GM12878 (cell line): Measurements from ENCODE around the gene NRXN3. TPM values are rescaled to one million over a fixed set of nuclear protein-coding genes. Genes with fewer than 3 reads are reported as not detected.

Experiments
- ATAC-seq: fragments of 200-7000 bp; cut with Tn5 transposase; 3 replicates; pipeline ENCODE4 v1.9.1; 2020; ENCODE audit warnings: mild to moderate bottlenecking, moderate library complexity
- BruUV-seq: library from RNA; stranded (reverse); fragments of 400-500 nt; replicated peaks from 2 replicates; lab custom pipeline; 2021; lab: Mats Ljungman, UMichigan
- CTCF ChIA-PET: fragments of 300-600 bp; sonication (Branson Sonifier 250); formaldehyde crosslinking; extraction: SDS; loops from one replicate; lab custom pipeline; 2021; ENCODE audit warnings: inconsistent platforms; lab: Yijun Ruan, JAX
- POLR2A ChIA-PET: fragments of 350-600 bp; formaldehyde crosslinking; extraction: SDS; loops from one replicate; lab custom pipeline; 2021; ENCODE audit warnings: inconsistent platforms; lab: Charles Lee
- RAD21 ChIA-PET: fragments of 300-600 bp; sonication (Branson Sonifier 250); formaldehyde crosslinking; loops from one replicate; lab custom pipeline; 2023; ENCODE audit warnings: antibody characterized with exemption; ENCODE audit not compliant: unreplicated experiment; lab: Charles Lee
- SMC1A ChIA-PET: fragments of 300-600 bp; sonication (Branson Sonifier 250); formaldehyde crosslinking; loops from one replicate; lab custom pipeline; 2023; ENCODE audit not compliant: unreplicated experiment, uncharacterized antibody; lab: Charles Lee
- DNase-seq: peaks from one replicate; pipeline ENCODE4 v3.0.0-alpha.2; 2011; ENCODE audit warnings: low read depth, low spot score
- FAIRE-seq: peaks from 3 replicates; lab custom pipeline; 2011; peaks lifted over from hg19 to GRCh38; lab: Jason Lieb, UNC
- H2AFZ ChIP-seq: 2 replicates; pipeline ENCODE4 v1.6.0; 2011; ENCODE audit warnings: low read depth, low read length, control low read depth; ENCODE audit not compliant: control insufficient read depth
- H3K27ac ChIP-seq: 2 replicates; pipeline ENCODE4 v1.5.1; 2011; ENCODE audit warnings: control low read depth; ENCODE audit not compliant: control insufficient read depth, insufficient read depth
- H3K27me3 ChIP-seq, 2 experiments: replicated peaks in 1 of 2; 2 replicates each; pipeline versions ENCODE4 v1.6.0 to v1.6.1; 2011; ENCODE audit warnings: low read length in 1 of 2; ENCODE audit not compliant: control insufficient read depth in 2 of 2, insufficient read depth in 2 of 2
- H3K36me3 ChIP-seq, 2 experiments: 2 replicates each; pipeline ENCODE4 v1.5.1; 2011; ENCODE audit warnings: low read length in 1 of 2; ENCODE audit not compliant: control insufficient read depth in 2 of 2, insufficient read depth in 2 of 2
- H3K4me1 ChIP-seq: 2 replicates; pipeline ENCODE4 v1.6.1; 2011; ENCODE audit warnings: mild to moderate bottlenecking, low read length, moderate library complexity, mixed read lengths; ENCODE audit not compliant: control insufficient read depth, insufficient read depth
- H3K4me2 ChIP-seq: 2 replicates; pipeline ENCODE4 v1.6.0; 2011; ENCODE audit warnings: control low read depth; ENCODE audit not compliant: control insufficient read depth, insufficient read depth
- H3K4me3 ChIP-seq: fragments of 200-600 bp; sonication (generic); 2 replicates; pipeline ENCODE4 v1.5.1; 2016
- H3K79me2 ChIP-seq: 2 replicates; pipeline ENCODE4 v1.6.0; 2011; ENCODE audit warnings: low read length; ENCODE audit not compliant: control insufficient read depth, insufficient read depth
- H3K9ac ChIP-seq: 2 replicates; pipeline ENCODE4 v1.8.0; 2011; ENCODE audit warnings: low read length, control low read depth, mixed read lengths; ENCODE audit not compliant: control insufficient read depth, insufficient read depth
- H3K9me3 ChIP-seq: replicated peaks from 3 replicates; pipeline ENCODE4 v1.5.1; 2011; ENCODE audit warnings: mild to moderate bottlenecking, low read length; ENCODE audit not compliant: control insufficient read depth, insufficient read depth
- H4K20me1 ChIP-seq: 2 replicates; pipeline ENCODE4 v1.6.0; 2011; ENCODE audit not compliant: control insufficient read depth, insufficient read depth
- EGR1 ChIP-seq, 2 experiments: IDR thresholded peaks; 1 replicate in 1 of 2; 2 replicates in 1 of 2; pipeline ENCODE4 v1.6.1; 2011 to 2012; ENCODE audit warnings: low read depth in 2 of 2, low read length in 2 of 2, borderline replicate concordance in 1 of 2, mild to moderate bottlenecking in 1 of 2, moderate library complexity in 1 of 2
- NR2F1 ChIP-seq: fragments of 450-650 bp; conservative IDR thresholded peaks from 2 replicates; pipeline ENCODE4 v1.6.1; 2017; ENCODE audit warnings: mild to moderate bottlenecking
- RUNX3 ChIP-seq: IDR thresholded peaks from 2 replicates; pipeline ENCODE4 v1.6.1; 2012; ENCODE audit warnings: low read length, inconsistent platforms
- TBL1XR1 ChIP-seq: IDR thresholded peaks from 2 replicates; pipeline ENCODE4 v1.6.1; 2012; ENCODE audit warnings: low read depth, low read length, improper control_type of control experiment
- ZSCAN29 ChIP-seq: fragments of 450-650 bp; IDR thresholded peaks from 2 replicates; pipeline ENCODE4 v1.6.1; 2017; ENCODE audit warnings: mild to moderate bottlenecking, moderate library complexity
- WGBS: methylation state at CpG from one replicate; pipeline ENCODE4 v1.1.6; 2016; ENCODE audit warnings: low lambda C conversion rate; ENCODE audit not compliant: insufficient replicate concordance, insufficient coverage; ENCODE audit errors: missing lambda C conversion rate; 5-methylcytosine and 5-hydroxymethylcytosine counted together
- in situ Hi-C: fragments of 300-500 bp; cut with MboI; formaldehyde crosslinking; loops from 9 replicates; pipeline ENCODE4 v1.14.3; 2018; ENCODE audit warnings: mixed read lengths
- intact Hi-C: fragments of 100-400 bp; cut with micrococcal nuclease; formaldehyde crosslinking; loops from one replicate; pipeline ENCODE4 v1.14.2; 2022; ENCODE audit not compliant: unreplicated experiment
- polyA plus RNA-seq, 11 experiments: library from polyadenylated mRNA; depleted of rRNA in 4 of 11; unstranded in 6 of 11; stranded (reverse) in 5 of 11; fragments of >200 nt; fragmentation: Nextera tagmentation in 4 of 11; fragmentation: Illumina TruSeq in 1 of 11; extraction: Ambion mirVana in 4 of 11; extraction: Trizol in 1 of 11; gene quantifications; 1 replicate in 1 of 11; 2 replicates in 10 of 11; pipeline versions ENCODE4 v1.2.1 to v1.2.3, GENCODE V29; 2011 to 2016; ENCODE audit warnings: inconsistent platforms in 2 of 11, missing spikeins in 2 of 11, low read depth in 1 of 11
- total RNA-seq, 4 experiments: library from RNA; depleted of rRNA in 3 of 4; stranded (reverse); fragments of >200 nt in 3 of 4; fragmentation: Illumina TruSeq in 1 of 4; extraction: Trizol in 1 of 4; gene quantifications; 2 replicates each; pipeline versions ENCODE4 v1.2.1 to v1.2.3, GENCODE V29; 2013 to 2021

Gene NRXN3
- total and polyA plus RNA-seq, 10 of the 15 experiments (the other 5 are each of a cell fraction or from before 2014, with no cell fraction given) = 0.52 to 3.3 (median 1.4) TPM

DNA sequence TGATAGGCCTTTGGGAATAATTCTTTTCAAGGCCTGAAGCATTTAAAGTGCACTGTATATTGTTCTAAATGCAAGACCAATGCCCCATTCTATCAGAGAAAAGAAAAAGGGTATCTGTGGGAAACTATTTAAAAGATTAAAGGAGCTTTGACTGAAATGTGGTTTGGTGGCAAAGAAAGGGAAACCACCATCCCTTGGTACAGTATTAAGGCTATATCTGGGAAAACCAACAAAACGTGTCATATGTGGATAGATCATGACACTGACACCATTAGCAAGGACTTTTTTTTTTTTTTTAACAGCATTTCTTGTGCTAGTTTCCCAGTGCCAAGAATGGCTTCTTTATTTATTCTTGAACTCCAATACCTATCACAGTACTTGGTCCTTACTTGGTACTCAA lies 1150.4 kb downstream of the NRXN3 start:
- 0% methylated on average over 1 of the region's 1 CpG for WGBS

GRCh38 chr14:79321070-79321469 lies 1150.9 kb downstream of the NRXN3 start:
- no peak overlapping the region for H2AFZ ChIP-seq
- no peak for ATAC-seq
- FAIRE-seq = no peak
- H3K79me2 ChIP-seq = no peaks in the 10 kb centered on the region
- no peak overlapping the region for H3K4me2 ChIP-seq
- intact Hi-C loops = no loop called here
- TF ChIP-seq NR2F1 = no peak
- TF ChIP-seq EGR1 (IDR thresholded peaks at IDR 0.05; ENCODE audit: borderline replicate concordance in 1 of 2, low read depth in 2 of 2, low read length in 2 of 2) = no peak
- no peak overlapping the region for H3K9ac ChIP-seq
- SMC1A ChIA-PET = interaction anchor here (0.6 kb wide), 1 partner anchor 1199 kb away, joined by 5 read pairs; no protein-coding TSS in a partner anchor
- H4K20me1 ChIP-seq = no peaks in the 10 kb centered on the region
- H3K4me3 ChIP-seq = no peak overlapping the region
- no peaks in the 10 kb centered on the region for H3K9me3 ChIP-seq
- no TSS peak for BruUV-seq
- H3K36me3 ChIP-seq = no peaks in the 10 kb centered on the region
- in situ Hi-C loops = no loop called here
- CTCF ChIA-PET = no interaction called here
- DNase-seq = no peak
- H3K4me1 ChIP-seq = no peaks in the 10 kb centered on the region
- H3K27me3 ChIP-seq = no peaks in the 10 kb centered on the region
- POLR2A ChIA-PET = no interaction called here
- H3K27ac ChIP-seq = no peak overlapping the region
- RAD21 ChIA-PET = no interaction called here

More for the DNA sequence above, 1150.4 kb downstream of the NRXN3 start:
- Histone ChIP-seq H4K20me1 (no peaks in the 10 kb centered on the region), H3K9me3 (no peaks in the 10 kb centered on the region), H3K27ac (no peak overlapping the region), H3K36me3 (no peaks in the 10 kb centered on the region), H3K79me2 (no peaks in the 10 kb centered on the region), H3K4me2 (no peak overlapping the region), H3K9ac (no peak overlapping the region), H3K4me1 (no peaks in the 10 kb centered on the region), H2AFZ (no peak overlapping the region), H3K4me3 (no peak overlapping the region), H3K27me3 (no peaks in the 10 kb centered on the region)
- no TSS peak for BruUV-seq
- FAIRE-seq (peak; percentile 52), DNase-seq (peak; percentile 11), ATAC-seq (no peak)
- ChIA-PET RAD21 (no interaction called here), CTCF (no interaction called here), POLR2A (no interaction called here), SMC1A (interaction anchor here (0.6 kb wide), 1 partner anchor 1200 kb away, joined by 5 read pairs; no protein-coding TSS in a partner anchor)
- in situ Hi-C loops (no loop called here), intact Hi-C loops (no loop called here)
- no peak for TF ChIP-seq ZSCAN29
- peak; percentile 45; the same call in 1 of the 2 replicates for TF ChIP-seq RUNX3
- TF ChIP-seq TBL1XR1 = no peak
